GM12878 (cell line): ENCODE results near the gene MTR. TPM values are rescaled to one million over a fixed set of nuclear protein-coding genes. Genes with fewer than 3 reads are reported as not detected.

ENCODE experiments used
- ATAC-seq: fragments of 200-7000 bp; cut with Tn5 transposase; 3 replicates; pipeline ENCODE4 v1.9.1; 2020; ENCODE audit warnings: mild to moderate bottlenecking, moderate library complexity
- BruUV-seq: library from RNA; stranded (reverse); fragments of 400-500 nt; replicated peaks from 2 replicates; lab custom pipeline; 2021; lab: Mats Ljungman, UMichigan
- CTCF ChIA-PET: fragments of 300-600 bp; sonication (Branson Sonifier 250); formaldehyde crosslinking; extraction: SDS; loops from one replicate; lab custom pipeline; 2021; ENCODE audit warnings: inconsistent platforms; lab: Yijun Ruan, JAX
- POLR2A ChIA-PET: fragments of 350-600 bp; formaldehyde crosslinking; extraction: SDS; loops from one replicate; lab custom pipeline; 2021; ENCODE audit warnings: inconsistent platforms; lab: Charles Lee
- RAD21 ChIA-PET: fragments of 300-600 bp; sonication (Branson Sonifier 250); formaldehyde crosslinking; loops from one replicate; lab custom pipeline; 2023; ENCODE audit warnings: antibody characterized with exemption; ENCODE audit not compliant: unreplicated experiment; lab: Charles Lee
- SMC1A ChIA-PET: fragments of 300-600 bp; sonication (Branson Sonifier 250); formaldehyde crosslinking; loops from one replicate; lab custom pipeline; 2023; ENCODE audit not compliant: unreplicated experiment, uncharacterized antibody; lab: Charles Lee
- DNase-seq: peaks from one replicate; pipeline ENCODE4 v3.0.0-alpha.2; 2011; ENCODE audit warnings: low read depth, low spot score
- FAIRE-seq: peaks from 3 replicates; lab custom pipeline; 2011; peaks lifted over from hg19 to GRCh38; lab: Jason Lieb, UNC
- H2AFZ ChIP-seq: 2 replicates; pipeline ENCODE4 v1.6.0; 2011; ENCODE audit warnings: low read depth, low read length, control low read depth; ENCODE audit not compliant: control insufficient read depth
- H3K27ac ChIP-seq: 2 replicates; pipeline ENCODE4 v1.5.1; 2011; ENCODE audit warnings: control low read depth; ENCODE audit not compliant: control insufficient read depth, insufficient read depth
- H3K27me3 ChIP-seq, 2 experiments: replicated peaks in 1 of 2; 2 replicates each; pipeline versions ENCODE4 v1.6.0 to v1.6.1; 2011; ENCODE audit warnings: low read length in 1 of 2; ENCODE audit not compliant: control insufficient read depth in 2 of 2, insufficient read depth in 2 of 2
- H3K36me3 ChIP-seq, 2 experiments: 2 replicates each; pipeline ENCODE4 v1.5.1; 2011; ENCODE audit warnings: low read length in 1 of 2; ENCODE audit not compliant: control insufficient read depth in 2 of 2, insufficient read depth in 2 of 2
- H3K4me1 ChIP-seq: 2 replicates; pipeline ENCODE4 v1.6.1; 2011; ENCODE audit warnings: mild to moderate bottlenecking, low read length, moderate library complexity, mixed read lengths; ENCODE audit not compliant: control insufficient read depth, insufficient read depth
- H3K4me2 ChIP-seq: 2 replicates; pipeline ENCODE4 v1.6.0; 2011; ENCODE audit warnings: control low read depth; ENCODE audit not compliant: control insufficient read depth, insufficient read depth
- H3K4me3 ChIP-seq: fragments of 200-600 bp; sonication (generic); 2 replicates; pipeline ENCODE4 v1.5.1; 2016
- H3K79me2 ChIP-seq: 2 replicates; pipeline ENCODE4 v1.6.0; 2011; ENCODE audit warnings: low read length; ENCODE audit not compliant: control insufficient read depth, insufficient read depth
- H3K9ac ChIP-seq: 2 replicates; pipeline ENCODE4 v1.8.0; 2011; ENCODE audit warnings: low read length, control low read depth, mixed read lengths; ENCODE audit not compliant: control insufficient read depth, insufficient read depth
- H3K9me3 ChIP-seq: replicated peaks from 3 replicates; pipeline ENCODE4 v1.5.1; 2011; ENCODE audit warnings: mild to moderate bottlenecking, low read length; ENCODE audit not compliant: control insufficient read depth, insufficient read depth
- H4K20me1 ChIP-seq: 2 replicates; pipeline ENCODE4 v1.6.0; 2011; ENCODE audit not compliant: control insufficient read depth, insufficient read depth
- BCLAF1 ChIP-seq: fragments of 450-650 bp; IDR thresholded peaks from 2 replicates; pipeline ENCODE4 v1.6.1; 2017; ENCODE audit warnings: antibody characterized with exemption, mild to moderate bottlenecking, moderate library complexity
- LARP7 ChIP-seq: fragments of 450-650 bp; IDR thresholded peaks from 2 replicates; pipeline ENCODE4 v1.6.1; 2017; ENCODE audit warnings: mild to moderate bottlenecking
- MTA3 ChIP-seq: IDR thresholded peaks from 2 replicates; pipeline ENCODE4 v1.6.1; 2012; ENCODE audit warnings: low read length, inconsistent platforms, borderline replicate concordance
- MYC ChIP-seq: IDR thresholded peaks from 2 replicates; pipeline ENCODE4 v1.6.1; 2011; ENCODE audit warnings: mild to moderate bottlenecking, low read length, moderate library complexity, inconsistent platforms; ENCODE audit not compliant: insufficient read depth, insufficient replicate concordance, insufficient read length, severe bottlenecking
- RELA ChIP-seq: fragments of 450-650 bp; IDR thresholded peaks from 2 replicates; pipeline ENCODE4 v1.8.0; 2014; ENCODE audit warnings: borderline replicate concordance; ENCODE audit not compliant: partially characterized antibody
- STAT3 ChIP-seq: IDR thresholded peaks from 2 replicates; pipeline ENCODE4 v1.6.1; 2011; ENCODE audit warnings: low read depth, low read length, improper control_type of control experiment
- SUPT20H ChIP-seq: IDR thresholded peaks from 2 replicates; pipeline ENCODE4 v1.6.1; 2011; ENCODE audit warnings: low read depth, mild to moderate bottlenecking, low read length, moderate library complexity, borderline replicate concordance; ENCODE audit not compliant: control insufficient read depth
- TCF7 ChIP-seq: IDR thresholded peaks from 2 replicates; pipeline ENCODE4 v1.6.1; 2014; ENCODE audit warnings: antibody characterized with exemption, borderline replicate concordance
- WRNIP1 ChIP-seq: IDR thresholded peaks from 2 replicates; pipeline ENCODE4 v1.6.1; 2011; ENCODE audit warnings: low read depth, low read length, improper control_type of control experiment, borderline replicate concordance
- ZBTB11 ChIP-seq: fragments of 450-650 bp; formaldehyde crosslinking; IDR thresholded peaks from 2 replicates; pipeline ENCODE4 v1.5.0; 2022; ENCODE audit warnings: mild to moderate bottlenecking, missing genetic modification characterization
- ZNF24 ChIP-seq: fragments of 450-650 bp; IDR thresholded peaks from 2 replicates; pipeline ENCODE4 v1.6.1; 2017; ENCODE audit warnings: antibody characterized with exemption, mild to moderate bottlenecking
- ZZZ3 ChIP-seq: IDR thresholded peaks from 2 replicates; pipeline ENCODE4 v1.6.1; 2011; ENCODE audit warnings: low read depth; ENCODE audit not compliant: control insufficient read depth, insufficient read length
- WGBS: methylation state at CpG from one replicate; pipeline ENCODE4 v1.1.6; 2016; ENCODE audit warnings: low lambda C conversion rate; ENCODE audit not compliant: insufficient replicate concordance, insufficient coverage; ENCODE audit errors: missing lambda C conversion rate; 5-methylcytosine and 5-hydroxymethylcytosine counted together
- in situ Hi-C: fragments of 300-500 bp; cut with MboI; formaldehyde crosslinking; loops from 9 replicates; pipeline ENCODE4 v1.14.3; 2018; ENCODE audit warnings: mixed read lengths
- intact Hi-C: fragments of 100-400 bp; cut with micrococcal nuclease; formaldehyde crosslinking; loops from one replicate; pipeline ENCODE4 v1.14.2; 2022; ENCODE audit not compliant: unreplicated experiment
- polyA plus RNA-seq, 11 experiments: library from polyadenylated mRNA; depleted of rRNA in 4 of 11; unstranded in 6 of 11; stranded (reverse) in 5 of 11; fragments of >200 nt; fragmentation: Nextera tagmentation in 4 of 11; fragmentation: Illumina TruSeq in 1 of 11; extraction: Ambion mirVana in 4 of 11; extraction: Trizol in 1 of 11; gene quantifications; 1 replicate in 1 of 11; 2 replicates in 10 of 11; pipeline versions ENCODE4 v1.2.1 to v1.2.3, GENCODE V29; 2011 to 2016; ENCODE audit warnings: inconsistent platforms in 2 of 11, missing spikeins in 2 of 11, low read depth in 1 of 11
- total RNA-seq, 4 experiments: library from RNA; depleted of rRNA in 3 of 4; stranded (reverse); fragments of >200 nt in 3 of 4; fragmentation: Illumina TruSeq in 1 of 4; extraction: Trizol in 1 of 4; gene quantifications; 2 replicates each; pipeline versions ENCODE4 v1.2.1 to v1.2.3, GENCODE V29; 2013 to 2021

Gene MTR
- total and polyA plus RNA-seq, 10 of the 15 experiments (the other 5 are each of a cell fraction or from before 2014, with no cell fraction given), result 2.4 to 38.7 (median 16.5) TPM

- 100% methylated on average over 2 of the region's 2 CpGs for WGBS
- RAD21 ChIA-PET, result no interaction called here
- BruUV-seq, result no TSS peak
- SMC1A ChIA-PET, result interaction anchor here (0.9 to 2.2 kb wide), 2 partner anchors 11 to 12 kb away, joined by 3 to 5 read pairs; no protein-coding TSS in a partner anchor
- no peak for TF ChIP-seq LARP7
- no peak for TF ChIP-seq ZNF24
- TF ChIP-seq SUPT20H, result no peak
- no peak for TF ChIP-seq BCLAF1
- no peak for TF ChIP-seq ZZZ3
- TF ChIP-seq WRNIP1, result no peak
- no peak for TF ChIP-seq MTA3
- no peak for TF ChIP-seq RELA
- no peak for TF ChIP-seq TCF7
- TF ChIP-seq ZBTB11 (CRISPR knock-in tag), result no peak
- no peak for TF ChIP-seq STAT3
- TF ChIP-seq MYC, result no peak
- TF ChIP-seq, all 136 proteins: peak for 0
- Histone ChIP-seq H2AFZ (no peak overlapping the region), H3K27ac (no peak overlapping the region), H3K9me3 (no peaks in the 10 kb centered on the region), H3K9ac (no peak overlapping the region), H3K4me2 (no peak overlapping the region), H3K27me3 (no peaks in the 10 kb centered on the region), H4K20me1 (no peaks in the 10 kb centered on the region), H3K36me3 (peaks cover 6 to 36% of the 10 kb centered on the region in 2 experiments), H3K79me2 (no peaks in the 10 kb centered on the region), H3K4me3 (no peak overlapping the region), H3K4me1 (no peaks in the 10 kb centered on the region)
- intact Hi-C loops, result no loop called here
- in situ Hi-C loops, result no loop called here
- POLR2A ChIA-PET, result no interaction called here
- FAIRE-seq, result no peak
- no peak for ATAC-seq
- CTCF ChIA-PET, result interaction anchor here (1.3 kb wide), 1 partner anchor 78 kb away, joined by 3 read pairs; no protein-coding TSS in a partner anchor
- no peak for DNase-seq
Observed at GRCh38 chr1:236837897-236838296, 42.8 kb downstream of the MTR start.
